Measurements from ENCODE around the gene CDH13. TPM values are rescaled to one million over a fixed set of nuclear protein-coding genes. Genes with fewer than 3 reads are reported as not detected.

CDH13 gene
- polyA plus RNA-seq, 5 donors, result 2.5 to 4.6 (median 3.3) TPM

- DNase-seq, result no peak
Measured at GRCh38 chr16:83717814-83718213, 1091.0 kb downstream of the CDH13 start.

- DNase-seq, result no peak
Measured at GRCh38 chr16:83720213-83720612, 1093.4 kb downstream of the CDH13 start.

GRCh38 chr16:83720981-83721380 lies 1094.2 kb downstream of the CDH13 start:
- DNase-seq, result no peak

GRCh38 chr16:83721676-83722075 lies 1094.9 kb downstream of the CDH13 start:
- no peak for DNase-seq

- no peak for DNase-seq
Measured at GRCh38 chr16:83722456-83723183, 1095.9 kb downstream of the CDH13 start.

- DNase-seq, result no peak
Measured at GRCh38 chr16:83723244-83723643, 1096.5 kb downstream of the CDH13 start.

GRCh38 chr16:83723901-83724300 lies 1097.1 kb downstream of the CDH13 start:
- DNase-seq, result no peak

- no peak for DNase-seq
Measured at GRCh38 chr16:83724585-83724984, 1097.8 kb downstream of the CDH13 start.

- no peak for DNase-seq
Measured at GRCh38 chr16:83725313-83725712, 1098.5 kb downstream of the CDH13 start.

GRCh38 chr16:83727018-83727417 lies 1100.2 kb downstream of the CDH13 start:
- DNase-seq, result no peak

GRCh38 chr16:83727751-83728352 lies 1101.1 kb downstream of the CDH13 start:
- no peak for DNase-seq

GRCh38 chr16:83728492-83728891 lies 1101.7 kb downstream of the CDH13 start:
- DNase-seq, result no peak

GRCh38 chr16:83730812-83731211 lies 1104.0 kb downstream of the CDH13 start:
- DNase-seq, result no peak

- DNase-seq, result no peak
Measured at GRCh38 chr16:83732536-83732935, 1105.8 kb downstream of the CDH13 start.

GRCh38 chr16:83733301-83733700 lies 1106.5 kb downstream of the CDH13 start:
- no peak for DNase-seq

GRCh38 chr16:83734136-83734535 lies 1107.4 kb downstream of the CDH13 start:
- no peak for DNase-seq

GRCh38 chr16:83737729-83738354 lies 1111.1 kb downstream of the CDH13 start:
- DNase-seq, result no peak

GRCh38 chr16:83738923-83739503 lies 1112.2 kb downstream of the CDH13 start:
- DNase-seq, result no peak

GRCh38 chr16:83742124-83742899 lies 1115.5 kb downstream of the CDH13 start:
- peak in 1 of 2 donors; percentile 1 for DNase-seq

GRCh38 chr16:83743241-83743640 lies 1116.5 kb downstream of the CDH13 start:
- DNase-seq, result no peak

- no peak for DNase-seq
Measured at GRCh38 chr16:83743720-83744119, 1117.0 kb downstream of the CDH13 start.

- no peak for DNase-seq
Measured at GRCh38 chr16:83744441-83744981, 1117.7 kb downstream of the CDH13 start.
